ENCODE results near the gene ADAMTS9. TPM values are rescaled to one million over a fixed set of nuclear protein-coding genes. Genes with fewer than 3 reads are reported as not detected.

Gene ADAMTS9
- total RNA-seq, 2 experiments from 2014 or later, result not detected

DNA sequence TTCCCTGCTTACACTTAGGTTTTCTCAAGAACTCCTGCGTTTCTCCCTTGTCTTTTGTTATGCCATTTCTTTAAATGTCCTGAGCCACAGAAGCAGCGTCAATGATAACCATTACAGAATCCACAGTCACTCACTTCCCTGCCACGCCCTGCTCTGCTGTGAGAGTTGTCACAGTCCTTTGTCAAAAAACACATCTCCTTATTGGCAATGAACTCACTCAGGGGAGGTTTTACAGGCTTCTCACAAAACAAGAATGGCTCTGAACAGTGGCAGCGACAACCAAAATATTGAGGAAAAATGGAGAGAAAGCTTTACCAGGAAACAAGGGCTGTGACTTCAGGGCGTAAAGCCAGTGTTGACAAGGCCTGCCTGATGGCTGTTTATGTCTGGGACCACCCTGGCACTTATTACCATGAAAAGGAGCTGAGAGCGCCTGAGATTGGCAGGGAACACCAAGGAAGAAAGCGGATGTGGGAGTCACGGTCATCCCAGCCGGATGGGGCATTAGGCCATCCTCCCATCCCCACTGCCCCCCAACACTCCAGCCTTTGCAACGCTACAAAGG lies 111.5 kb downstream of the ADAMTS9 start:
- Histone ChIP-seq H3K27me3 (ENCODE audit: control insufficient read depth in 1 of 2, insufficient read depth in 2 of 2, low read length in 2 of 2) (no peaks in the 10 kb centered on the region), H3K4me3 (ENCODE audit: low read length) (no peak overlapping the region), H3K4me1 (ENCODE audit: insufficient read depth, low read length) (no peaks in the 10 kb centered on the region), H3K9me3 (ENCODE audit: control insufficient read depth in 1 of 2, insufficient read depth in 1 of 2, low read length in 2 of 2) (no peaks in the 10 kb centered on the region), H3K36me3 (ENCODE audit: insufficient read depth, low read length) (no peaks in the 10 kb centered on the region), H3K27ac (ENCODE audit: low read depth in 1 of 2, low read length in 2 of 2) (no peak overlapping the region)
- POLR2A ChIA-PET, result no interaction called here
- intact Hi-C loops (cut with DNase I, micrococcal nuclease), result no loop called here
- CTCF ChIA-PET, result no interaction called here
- Mint-ChIP-seq H3K27ac (no peak overlapping the region), H3K36me3 (ENCODE audit: low read depth) (no peaks in the 10 kb centered on the region), H3K4me1 (ENCODE audit: low read depth) (no peaks in the 10 kb centered on the region), H3K4me3 (no peak overlapping the region), H3K9me3 (no peaks in the 10 kb centered on the region), H3K27me3 (no peaks in the 10 kb centered on the region)
- no peak for ATAC-seq (ENCODE audit: poor library complexity)
- TF ChIP-seq, protein P1, sequence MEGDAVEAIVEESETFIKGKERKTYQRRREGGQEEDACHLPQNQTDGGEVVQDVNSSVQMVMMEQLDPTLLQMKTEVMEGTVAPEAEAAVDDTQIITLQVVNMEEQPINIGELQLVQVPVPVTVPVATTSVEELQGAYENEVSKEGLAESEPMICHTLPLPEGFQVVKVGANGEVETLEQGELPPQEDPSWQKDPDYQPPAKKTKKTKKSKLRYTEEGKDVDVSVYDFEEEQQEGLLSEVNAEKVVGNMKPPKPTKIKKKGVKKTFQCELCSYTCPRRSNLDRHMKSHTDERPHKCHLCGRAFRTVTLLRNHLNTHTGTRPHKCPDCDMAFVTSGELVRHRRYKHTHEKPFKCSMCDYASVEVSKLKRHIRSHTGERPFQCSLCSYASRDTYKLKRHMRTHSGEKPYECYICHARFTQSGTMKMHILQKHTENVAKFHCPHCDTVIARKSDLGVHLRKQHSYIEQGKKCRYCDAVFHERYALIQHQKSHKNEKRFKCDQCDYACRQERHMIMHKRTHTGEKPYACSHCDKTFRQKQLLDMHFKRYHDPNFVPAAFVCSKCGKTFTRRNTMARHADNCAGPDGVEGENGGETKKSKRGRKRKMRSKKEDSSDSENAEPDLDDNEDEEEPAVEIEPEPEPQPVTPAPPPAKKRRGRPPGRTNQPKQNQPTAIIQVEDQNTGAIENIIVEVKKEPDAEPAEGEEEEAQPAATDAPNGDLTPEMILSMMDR (IDR thresholded peaks at IDR 0.05), result no peak
- DNase-seq, result no peak

DNA sequence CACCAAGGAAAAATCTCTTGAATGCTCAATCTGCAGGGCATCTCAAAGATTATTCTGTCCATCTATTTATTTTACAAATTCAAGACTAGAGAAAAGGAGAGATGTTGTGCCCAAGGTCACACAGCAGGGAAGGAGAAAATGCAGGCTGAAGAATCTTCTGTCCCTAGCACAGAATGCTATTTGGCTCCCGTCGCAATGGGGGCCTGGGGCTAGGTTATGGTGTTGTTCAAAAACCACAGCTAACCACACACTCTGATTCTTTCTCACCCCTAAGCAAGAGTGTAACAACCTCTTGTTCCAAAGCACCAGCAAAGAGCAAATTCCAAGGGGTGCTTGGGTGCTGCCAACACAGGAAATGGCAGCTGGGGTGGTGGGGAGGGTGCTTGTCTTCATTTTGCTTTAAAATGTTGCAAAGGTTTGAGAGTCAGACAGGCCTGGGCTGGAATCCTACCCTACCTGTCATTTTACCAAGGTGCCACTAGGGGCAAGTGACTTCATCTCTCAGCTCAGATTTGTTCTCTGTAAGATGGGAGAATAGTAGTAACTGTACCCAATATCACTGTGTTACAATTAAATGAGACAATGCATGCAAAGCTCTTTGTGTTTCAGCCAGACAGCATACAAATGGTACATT lies 112.5 kb downstream of the ADAMTS9 start:
- no peaks in the 10 kb centered on the region for H3K4me1 Mint-ChIP-seq (ENCODE audit: low read depth)
- POLR2A ChIA-PET, result no interaction called here

DNA sequence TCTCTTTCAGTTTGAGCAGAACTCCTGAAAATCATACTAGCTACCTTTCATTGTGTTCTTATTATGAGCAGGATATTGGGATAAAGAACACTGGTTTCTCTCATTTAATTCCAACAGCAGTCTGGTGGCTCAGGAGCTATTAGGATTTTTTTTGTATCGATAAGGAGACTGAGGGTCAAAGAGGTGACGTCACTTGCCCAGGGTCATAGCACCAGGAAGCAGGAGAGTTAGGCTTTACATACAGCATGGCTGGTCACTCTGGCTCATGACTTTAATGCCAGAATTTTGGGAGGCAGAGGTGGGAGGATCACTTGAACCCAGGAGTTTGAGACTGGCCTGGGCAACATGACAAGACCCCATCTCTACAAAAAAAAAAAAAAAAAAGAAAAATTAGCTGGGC lies 113.6 kb downstream of the ADAMTS9 start:
- Mint-ChIP-seq H3K4me3 (no peak overlapping the region), H3K36me3 (ENCODE audit: low read depth) (no peaks in the 10 kb centered on the region), H3K9me3 (no peaks in the 10 kb centered on the region), H3K4me1 (ENCODE audit: low read depth) (no peaks in the 10 kb centered on the region), H3K27ac (no peak overlapping the region), H3K27me3 (no peaks in the 10 kb centered on the region)
- DNase-seq (no peak), ATAC-seq (ENCODE audit: poor library complexity) (no peak)
- POLR2A ChIA-PET, result no interaction called here
- intact Hi-C loops (cut with DNase I, micrococcal nuclease), result no loop called here
- no peaks in the 10 kb centered on the region for H3K4me1 ChIP-seq (ENCODE audit: insufficient read depth, low read length)
- no peak overlapping the region for H3K27ac ChIP-seq (ENCODE audit: low read depth in 1 of 2, low read length in 2 of 2)
- CTCF ChIA-PET, result no interaction called here
- TF ChIP-seq, protein P1 (IDR thresholded peaks at IDR 0.05), result no peak
- H3K27me3 ChIP-seq (ENCODE audit: control insufficient read depth in 1 of 2, insufficient read depth in 2 of 2, low read length in 2 of 2), result no peaks in the 10 kb centered on the region
- H3K4me3 ChIP-seq (ENCODE audit: low read length), result no peak overlapping the region
- H3K9me3 ChIP-seq (ENCODE audit: control insufficient read depth in 1 of 2, insufficient read depth in 1 of 2, low read length in 2 of 2), result peaks cover 0 to 3% of the 10 kb centered on the region in 2 experiments
- H3K36me3 ChIP-seq (ENCODE audit: insufficient read depth, low read length), result no peaks in the 10 kb centered on the region

More for the DNA sequence above, 112.5 kb downstream of the ADAMTS9 start:
- ATAC-seq (ENCODE audit: poor library complexity), result no peak
- H3K9me3 Mint-ChIP-seq, result no peaks in the 10 kb centered on the region
- no peak overlapping the region for H3K27ac ChIP-seq (ENCODE audit: low read depth in 1 of 2, low read length in 2 of 2)
- H3K36me3 ChIP-seq (ENCODE audit: insufficient read depth, low read length), result no peaks in the 10 kb centered on the region
- H3K27me3 Mint-ChIP-seq, result no peaks in the 10 kb centered on the region
- H3K4me1 ChIP-seq (ENCODE audit: insufficient read depth, low read length), result no peaks in the 10 kb centered on the region
- no peak overlapping the region for H3K4me3 Mint-ChIP-seq
- CTCF ChIA-PET, result no interaction called here
- TF ChIP-seq, protein P1 (IDR thresholded peaks at IDR 0.05), result peak; percentile 20
- H3K9me3 ChIP-seq (ENCODE audit: control insufficient read depth in 1 of 2, insufficient read depth in 1 of 2, low read length in 2 of 2), result peaks cover 0 to 3% of the 10 kb centered on the region in 2 experiments
- no peak overlapping the region for H3K4me3 ChIP-seq (ENCODE audit: low read length)
- no peak for DNase-seq
- intact Hi-C loops (cut with DNase I, micrococcal nuclease), result no loop called here
- H3K27ac Mint-ChIP-seq, result no peak overlapping the region
- H3K36me3 Mint-ChIP-seq (ENCODE audit: low read depth), result no peaks in the 10 kb centered on the region
- H3K27me3 ChIP-seq (ENCODE audit: control insufficient read depth in 1 of 2, insufficient read depth in 2 of 2, low read length in 2 of 2), result no peaks in the 10 kb centered on the region

Data from CD4-positive, alpha-beta T cell (primary cell).